Activated gamma-delta T cell treated with anti-CD3 and anti-CD28 coated beads, Interleukin-2, amount 50 U/mL, for 16 hours (primary cell): ENCODE results near the gene NAT9.

Source experiments
- DNase-seq: peaks from one replicate; pipeline ENCODE4 v3.0.0-alpha.2; 2020; ENCODE audit warnings: low read depth

The NAT9 gene

DNA sequence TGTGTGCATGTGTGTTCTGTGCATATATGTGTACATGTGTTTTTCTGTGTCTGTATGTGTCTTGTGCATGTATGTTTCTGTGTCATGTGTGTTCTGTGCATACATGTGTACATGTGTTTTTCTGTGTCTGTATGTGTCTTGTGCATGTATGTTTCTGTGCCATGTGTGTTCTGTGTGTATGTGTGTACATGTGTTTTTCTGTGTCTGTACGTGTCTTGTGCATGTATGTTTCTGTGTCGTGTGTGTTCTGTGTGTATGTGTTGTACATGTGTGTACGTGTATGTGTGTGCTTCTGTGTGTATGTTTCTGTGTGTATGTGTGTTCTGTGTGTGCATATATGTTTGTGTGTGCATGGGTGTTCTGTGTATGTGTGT is 47.5 kb downstream of the NAT9 start:
- DNase-seq, result no peak

GRCh38 chr17:74728033-74728701 is 48.0 kb downstream of the NAT9 start:
- DNase-seq, result no peak

DNA sequence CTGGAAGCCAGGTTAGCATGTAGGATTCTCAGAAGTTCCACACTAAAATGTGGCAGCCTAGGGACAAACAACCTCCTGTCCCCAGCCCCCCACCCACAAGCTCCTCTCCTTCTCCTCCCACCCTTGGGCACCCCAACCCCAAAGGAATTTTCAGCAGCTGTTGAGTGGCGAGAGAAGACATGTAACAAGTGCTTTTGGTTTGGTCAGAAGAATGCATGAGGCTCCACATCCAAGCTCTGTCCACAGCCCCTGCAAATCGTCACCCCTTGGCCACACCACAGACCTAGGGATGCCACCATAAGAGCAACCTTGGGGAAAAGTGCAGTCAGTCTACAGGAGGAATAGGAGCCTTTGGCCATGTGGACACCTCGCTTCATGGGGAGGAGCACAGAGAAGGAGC is 51.0 kb downstream of the NAT9 start:
- DNase-seq, result no peak

- no peak for DNase-seq
Measured at GRCh38 chr17:74723891-74724290, 52.3 kb downstream of the NAT9 start.

DNA sequence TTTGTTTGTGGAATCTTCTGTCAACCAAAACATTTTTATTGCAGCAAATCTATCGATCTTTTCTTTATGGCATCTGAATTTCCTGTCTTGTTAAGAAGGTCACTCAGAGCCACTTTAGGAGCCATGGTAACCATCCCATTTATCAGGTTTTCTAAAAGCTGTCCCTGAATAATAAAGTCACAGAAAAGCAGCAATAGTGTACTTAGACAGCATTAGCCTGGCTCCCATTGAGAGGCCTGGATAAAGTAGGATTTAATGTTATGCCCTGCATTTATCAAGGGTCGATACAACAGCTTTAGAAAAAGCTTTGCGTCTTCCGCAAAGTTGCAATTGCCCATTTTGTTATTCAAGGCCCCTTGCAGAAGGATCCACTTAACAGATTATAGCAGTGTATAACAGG is 53.4 kb downstream of the NAT9 start:
- DNase-seq, result no peak
